Inferior parietal cortex (tissue), 1 donor: ENCODE data around the gene PRXL2A.
"Not testable (repeated sequence)": the region's sequence is repeated elsewhere in the genome, so short reads cannot be mapped to it uniquely, and the experiment has no call there.

Source experiments
- DNase-seq: peaks from one replicate; pipeline ENCODE4 v3.0.0-alpha.2; 2016; ENCODE audit errors: extremely low spot score

PRXL2A gene

GRCh38 chr10:80408242-80409101 lies at the start of gene PRXL2A:
PRXL2A (plus strand) TSS chr10:80408551; CDS start chr10:80420468, 11,917 bp downstream.
- peak; percentile 66 for DNase-seq

- not testable (repeated sequence) for DNase-seq
Observed at GRCh38 chr10:80358925-80359324, 49.4 kb upstream of the PRXL2A start.

DNA sequence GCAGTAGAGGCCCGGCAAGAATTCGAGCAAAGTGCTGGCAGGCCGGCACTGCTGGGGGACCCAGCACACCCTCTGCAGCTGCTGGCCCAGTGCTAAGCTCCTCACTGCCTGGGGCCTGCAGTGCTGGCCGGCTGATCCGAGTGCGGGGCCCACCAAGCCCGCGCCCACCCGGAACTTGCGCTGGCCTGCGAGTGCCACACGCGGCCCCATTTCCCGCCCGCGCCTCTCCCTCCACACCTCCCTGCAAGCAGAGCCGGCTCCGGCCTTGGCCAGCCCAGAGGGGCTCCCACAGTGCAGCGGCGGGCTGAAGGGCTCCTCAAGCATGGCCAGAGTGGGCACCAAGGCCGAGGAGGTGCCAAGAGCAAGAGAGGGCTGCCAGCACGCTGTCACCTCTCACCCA lies 48.7 kb upstream of the PRXL2A start:
- no peak for DNase-seq

GRCh38 chr10:80365510-80365909 lies 42.8 kb upstream of the PRXL2A start:
- no peak for DNase-seq

GRCh38 chr10:80371467-80371866 lies 36.9 kb upstream of the PRXL2A start:
- DNase-seq: no peak

GRCh38 chr10:80372675-80373074 lies 35.7 kb upstream of the PRXL2A start:
- no peak for DNase-seq

DNA sequence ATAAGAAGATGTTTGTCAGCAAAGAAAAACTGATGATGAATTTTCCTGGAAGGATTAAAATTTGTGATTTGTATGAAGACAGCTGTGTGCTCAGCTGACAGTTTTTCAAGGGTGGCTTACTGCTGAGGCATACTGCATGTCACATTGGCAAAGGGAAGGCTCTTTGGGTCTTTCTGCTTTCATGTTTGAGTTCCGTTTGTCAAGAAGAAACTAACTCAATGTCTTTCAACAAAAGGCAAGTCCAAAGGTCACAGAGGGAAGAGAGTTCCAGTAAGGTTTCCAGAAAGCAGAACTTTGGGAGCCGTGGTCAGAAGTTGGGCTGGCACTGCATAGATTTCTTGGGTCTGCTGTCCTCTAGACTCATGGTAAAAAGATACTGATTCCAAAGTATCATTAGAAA lies 34.8 kb upstream of the PRXL2A start:
- no peak for DNase-seq

DNA sequence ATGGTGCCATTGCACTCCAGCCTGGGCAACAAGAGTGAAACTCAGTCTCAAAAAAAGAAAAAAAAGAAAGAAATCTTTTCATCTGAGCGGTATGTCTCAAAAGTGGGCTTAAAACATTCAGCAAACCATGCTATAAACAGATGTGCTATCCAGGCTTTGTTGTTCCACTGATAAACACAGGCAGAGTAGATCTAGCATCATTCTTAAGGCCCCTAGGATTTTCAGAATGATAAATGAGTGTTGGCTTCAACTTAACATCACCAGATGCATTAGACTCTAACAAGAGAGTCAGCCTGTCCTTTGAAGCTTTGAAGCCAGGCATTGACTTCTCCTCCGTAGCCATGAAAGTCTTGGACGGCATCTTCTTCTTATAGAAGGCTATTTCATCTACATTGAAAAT lies 28.6 kb upstream of the PRXL2A start:
- no peak for DNase-seq

GRCh38 chr10:80380185-80380584 lies 28.2 kb upstream of the PRXL2A start:
- no peak for DNase-seq

GRCh38 chr10:80382989-80383388 lies 25.4 kb upstream of the PRXL2A start:
- peak; percentile 57 for DNase-seq

DNA sequence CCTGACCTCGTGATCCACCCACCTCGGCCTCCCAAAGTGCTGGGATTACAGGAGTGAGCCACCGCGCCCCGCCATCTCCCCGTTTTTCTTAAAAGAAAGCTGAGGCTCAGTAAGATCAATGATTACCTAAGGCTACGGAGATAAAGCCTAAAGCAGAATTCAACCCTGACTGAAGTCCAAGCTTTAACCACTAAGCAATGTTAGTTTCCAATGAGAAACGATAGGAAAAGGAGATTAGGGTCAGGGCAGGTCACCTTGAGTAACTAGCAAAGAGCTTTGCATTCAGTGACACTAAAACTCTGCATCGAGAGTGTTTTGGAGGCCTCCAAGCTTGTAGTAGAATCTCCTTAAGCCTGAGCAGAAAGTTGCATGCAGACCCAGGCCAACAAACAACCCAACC lies 17.6 kb upstream of the PRXL2A start:
- DNase-seq: no peak

GRCh38 chr10:80392250-80392649 lies 16.1 kb upstream of the PRXL2A start:
- no peak for DNase-seq

- DNase-seq: no peak
Observed at GRCh38 chr10:80394358-80394916, 13.9 kb upstream of the PRXL2A start.

- DNase-seq: no peak
Observed at GRCh38 chr10:80397014-80397413, 11.3 kb upstream of the PRXL2A start.

- DNase-seq: no peak
Observed at GRCh38 chr10:80400136-80400804, 8.1 kb upstream of the PRXL2A start.

GRCh38 chr10:80405035-80405434 lies 3.3 kb upstream of the PRXL2A start:
- no peak for DNase-seq

DNA sequence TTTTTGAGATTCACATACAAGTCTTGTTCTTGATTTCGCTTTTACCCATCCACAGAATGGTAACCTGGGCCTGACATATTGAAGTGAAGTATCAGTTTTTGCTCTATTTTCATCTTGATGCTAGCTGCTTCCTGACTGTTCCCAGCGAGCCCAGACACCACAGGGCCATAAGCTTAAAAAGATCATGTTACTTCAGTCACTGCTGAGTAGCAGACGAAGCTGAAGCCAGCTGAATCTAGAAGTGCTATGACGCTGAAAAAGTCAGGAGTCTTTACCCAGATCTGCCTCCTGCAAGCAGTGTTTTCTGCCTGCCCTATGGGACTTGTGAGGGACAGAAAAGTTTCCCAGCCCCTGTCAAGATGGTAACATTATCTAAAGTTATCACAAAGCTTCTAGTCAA lies 2.7 kb upstream of the PRXL2A start:
- DNase-seq: no peak

DNA sequence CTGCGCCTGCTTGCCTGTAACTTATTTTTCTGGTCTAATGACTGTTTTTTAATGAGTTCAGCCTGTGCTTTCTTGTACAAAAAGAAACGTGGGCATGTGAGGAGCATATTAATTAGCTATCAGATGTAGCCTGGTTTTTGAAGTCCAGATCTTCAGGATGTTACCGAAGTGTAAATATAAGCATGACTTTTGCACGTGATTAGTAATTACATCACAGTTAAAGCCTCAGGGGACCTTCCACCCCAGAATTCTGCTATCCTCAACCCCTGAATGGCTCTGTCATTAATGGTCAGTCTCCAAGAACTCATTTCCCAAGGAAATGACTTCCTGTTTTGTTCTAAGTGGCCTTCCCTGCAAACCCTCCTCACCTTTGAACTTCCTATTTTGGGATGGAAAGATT lies 2.1 kb upstream of the PRXL2A start:
- no peak for DNase-seq

DNA sequence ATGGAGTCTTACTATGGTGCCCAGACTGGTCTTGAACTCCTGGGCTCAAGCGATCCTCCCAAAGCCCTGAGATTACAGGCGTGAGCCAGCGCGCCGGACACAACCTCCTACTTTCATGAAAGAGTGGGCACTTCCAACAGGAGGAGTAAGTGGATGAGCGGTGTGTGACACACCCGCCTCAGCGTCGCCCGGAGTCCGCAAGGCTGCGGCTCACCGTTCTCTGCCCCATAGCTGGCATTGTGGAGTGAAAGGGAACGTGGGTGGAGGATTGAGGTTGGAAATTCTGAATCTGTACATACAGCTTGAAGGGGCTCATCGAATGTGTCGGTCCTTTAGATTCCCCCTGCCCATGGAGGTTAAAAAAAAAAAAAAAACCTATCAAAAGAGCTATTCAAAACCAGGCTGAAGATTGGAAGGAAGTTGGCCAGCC lies 524 bp upstream of the PRXL2A start:
- DNase-seq: peak; percentile 34

DNA sequence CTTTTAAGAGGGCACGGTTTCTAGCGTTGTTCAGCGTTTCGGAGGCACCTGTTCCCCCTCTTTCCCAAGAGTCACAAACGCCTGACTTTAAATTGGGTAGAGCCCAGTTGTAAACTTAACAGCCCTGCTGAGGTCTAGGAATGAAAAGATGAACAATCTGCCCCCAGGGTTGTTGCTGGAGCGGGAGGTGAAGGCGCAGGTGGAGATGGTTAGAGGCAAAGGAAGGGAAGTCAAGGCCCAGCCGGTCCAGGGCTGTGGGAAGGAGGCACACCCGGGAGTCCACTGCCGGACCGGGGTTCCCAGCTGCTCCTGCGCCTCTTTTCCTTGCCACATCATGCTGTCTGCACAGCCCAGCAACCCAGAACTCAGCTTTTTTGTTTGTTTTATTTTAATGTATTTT lies 770 bp downstream of the PRXL2A start:
- no peak for DNase-seq

- peak; percentile 25 for DNase-seq
Observed at GRCh38 chr10:80410122-80410521, 1.8 kb downstream of the PRXL2A start.

- peak; percentile 45 for DNase-seq
Observed at GRCh38 chr10:80410578-80411145, 2.3 kb downstream of the PRXL2A start.
